Measurements from ENCODE around the gene NEB.

The NEB gene

DNA sequence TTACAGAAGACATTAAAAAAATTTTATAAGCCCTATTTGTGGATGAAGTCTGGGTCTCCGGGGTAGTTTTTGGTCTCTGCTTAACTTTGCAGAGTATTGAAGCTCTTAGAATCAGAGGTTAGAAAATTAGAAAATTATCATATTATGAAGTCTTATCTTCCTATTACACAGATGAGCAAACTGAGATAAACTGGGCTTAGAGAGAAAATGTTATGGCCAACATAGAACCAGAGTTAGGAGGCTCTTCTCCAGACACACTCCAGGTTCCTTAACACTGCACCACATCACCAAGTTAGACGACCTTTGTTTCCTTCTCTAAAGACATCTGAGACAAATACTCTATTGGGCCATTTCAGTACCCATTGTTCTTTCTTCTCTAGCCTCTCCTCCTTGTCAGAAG lies 36.7 kb upstream of the NEB start:
- TF ChIP-seq CTCF (IDR thresholded peaks at IDR 0.05; ENCODE audit: extremely low read depth, insufficient read depth, missing control alignments), result no peak
- in situ Hi-C loops (cut with MboI; ENCODE audit: low pct_unique_long_range_greater_than_20kb, low sequenced_read_pairs, unreplicated experiment), result no loop called here
- no peak for DNase-seq (ENCODE audit: low spot score)

DNA sequence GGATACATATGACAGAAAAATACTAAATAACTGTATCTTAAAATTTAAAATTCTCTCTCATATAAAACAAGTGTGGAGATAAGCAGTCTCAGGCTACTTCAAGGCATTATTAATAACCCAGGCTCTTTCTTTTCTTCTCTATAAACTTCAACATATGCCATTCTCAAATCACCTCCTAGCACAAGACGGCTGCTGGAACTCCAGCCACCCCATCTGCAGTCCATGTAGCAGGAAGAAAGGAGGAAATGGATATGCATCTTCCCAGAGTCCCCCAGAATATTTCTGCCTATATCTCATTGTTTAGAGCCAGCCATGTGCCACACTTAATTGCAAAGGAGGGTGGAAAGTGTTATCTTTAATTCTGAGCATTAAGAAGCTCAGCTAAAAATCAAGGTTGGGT lies 35.3 kb upstream of the NEB start:
- no peak for DNase-seq (ENCODE audit: low spot score)
- in situ Hi-C loops (cut with MboI; ENCODE audit: low pct_unique_long_range_greater_than_20kb, low sequenced_read_pairs, unreplicated experiment), result no loop called here
- no peak for TF ChIP-seq CTCF (IDR thresholded peaks at IDR 0.05; ENCODE audit: extremely low read depth, insufficient read depth, missing control alignments)

DNA sequence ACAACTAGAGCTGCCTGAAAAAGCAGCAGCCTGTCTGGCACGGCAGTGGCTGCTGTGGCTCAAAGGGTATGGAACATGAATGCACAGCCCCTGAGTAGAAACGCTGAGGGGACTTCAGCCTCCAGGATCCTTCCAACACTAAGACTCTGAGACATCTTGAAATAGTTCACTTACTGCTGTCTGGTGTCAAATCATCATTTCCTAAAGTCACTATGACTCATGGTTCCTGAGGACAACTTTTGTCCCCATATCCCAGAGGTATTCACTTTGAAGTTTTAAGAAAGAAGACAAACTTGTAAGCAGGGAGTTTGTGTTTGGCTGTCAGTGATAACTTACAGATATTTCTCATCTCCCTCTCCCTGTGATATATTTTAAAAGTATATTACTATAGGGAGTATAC lies 33.3 kb upstream of the NEB start:
- no peak for TF ChIP-seq CTCF (IDR thresholded peaks at IDR 0.05; ENCODE audit: extremely low read depth, insufficient read depth, missing control alignments)
- in situ Hi-C loops (cut with MboI; ENCODE audit: low pct_unique_long_range_greater_than_20kb, low sequenced_read_pairs, unreplicated experiment), result no loop called here

DNA sequence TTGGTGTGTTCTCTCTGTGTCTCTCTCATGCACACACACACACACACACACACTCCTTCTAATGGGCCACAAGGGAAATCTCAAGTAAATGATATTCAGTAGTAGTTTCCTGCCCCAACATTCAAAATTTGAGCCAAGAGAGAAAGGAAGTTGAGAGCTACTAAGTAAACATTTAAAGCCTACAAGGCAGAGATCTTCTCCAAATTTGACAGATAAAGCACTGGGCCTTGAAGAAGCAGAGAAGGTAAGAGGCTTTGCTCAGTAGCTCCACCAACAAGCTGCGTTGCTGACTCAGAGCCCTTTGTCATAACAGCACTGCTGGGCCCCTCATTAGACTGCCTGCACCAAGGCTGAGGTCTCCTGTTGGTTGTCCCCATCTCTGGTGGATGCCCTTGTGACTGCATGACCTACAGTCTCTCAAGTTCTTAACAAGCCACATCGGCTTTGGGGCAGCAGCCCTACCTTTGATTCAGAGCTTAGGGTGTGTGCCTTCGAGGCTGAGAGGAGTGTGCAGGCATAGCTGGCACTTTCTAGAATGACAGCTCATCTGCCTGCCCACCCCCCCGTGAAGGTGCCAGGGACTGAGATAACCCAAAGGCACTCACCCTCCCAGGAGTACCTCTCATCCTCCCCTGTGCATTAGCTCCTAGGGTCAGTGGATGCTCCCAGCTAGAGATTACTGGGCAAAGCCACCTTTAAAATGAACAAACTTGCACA lies 32.3 kb upstream of the NEB start:
- DNase-seq (ENCODE audit: low spot score), result peak; percentile 40
- in situ Hi-C loops (cut with MboI; ENCODE audit: low pct_unique_long_range_greater_than_20kb, low sequenced_read_pairs, unreplicated experiment), result no loop called here
- no peak for TF ChIP-seq CTCF (IDR thresholded peaks at IDR 0.05; ENCODE audit: extremely low read depth, insufficient read depth, missing control alignments)

More for the DNA sequence above, 33.3 kb upstream of the NEB start:
- no peak for DNase-seq (ENCODE audit: low spot score)

- DNase-seq (ENCODE audit: low spot score), result no peak
- in situ Hi-C loops (cut with MboI; ENCODE audit: low pct_unique_long_range_greater_than_20kb, low sequenced_read_pairs, unreplicated experiment), result no loop called here
- TF ChIP-seq CTCF (IDR thresholded peaks at IDR 0.05; ENCODE audit: extremely low read depth, insufficient read depth, missing control alignments), result no peak
Observed at GRCh38 chr2:151765760-151766410, 31.6 kb upstream of the NEB start.

DNA sequence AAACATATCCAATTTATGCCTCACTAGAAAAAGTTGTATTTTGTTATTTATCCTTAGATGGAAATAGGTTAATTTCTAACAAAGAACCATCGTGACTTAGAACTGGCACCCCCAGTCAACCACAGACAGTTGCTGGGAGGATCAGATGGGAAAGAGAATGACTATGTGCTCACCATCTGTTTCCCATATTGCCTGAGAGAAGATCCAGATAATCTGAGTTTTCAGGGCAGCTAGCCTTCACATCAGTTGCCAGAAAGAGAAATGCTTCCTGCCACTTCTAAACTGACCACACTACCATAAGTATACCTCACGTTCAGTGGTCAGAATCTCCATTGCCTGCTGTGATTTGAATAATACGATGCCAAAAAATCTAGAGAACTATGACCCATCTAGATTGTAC lies 28.4 kb upstream of the NEB start:
- in situ Hi-C loops (cut with MboI; ENCODE audit: low pct_unique_long_range_greater_than_20kb, low sequenced_read_pairs, unreplicated experiment), result no loop called here
- TF ChIP-seq CTCF (IDR thresholded peaks at IDR 0.05; ENCODE audit: extremely low read depth, insufficient read depth, missing control alignments), result no peak
- no peak for DNase-seq (ENCODE audit: low spot score)

Measured in GM13977 (cell line).